ENCODE results near the gene ARF1. TPM values are rescaled to one million over a fixed set of nuclear protein-coding genes. Genes with fewer than 3 reads are reported as not detected.

Gene ARF1
- total RNA-seq, 2 donors from 2014 or later, result 322 to 372 TPM

DNA sequence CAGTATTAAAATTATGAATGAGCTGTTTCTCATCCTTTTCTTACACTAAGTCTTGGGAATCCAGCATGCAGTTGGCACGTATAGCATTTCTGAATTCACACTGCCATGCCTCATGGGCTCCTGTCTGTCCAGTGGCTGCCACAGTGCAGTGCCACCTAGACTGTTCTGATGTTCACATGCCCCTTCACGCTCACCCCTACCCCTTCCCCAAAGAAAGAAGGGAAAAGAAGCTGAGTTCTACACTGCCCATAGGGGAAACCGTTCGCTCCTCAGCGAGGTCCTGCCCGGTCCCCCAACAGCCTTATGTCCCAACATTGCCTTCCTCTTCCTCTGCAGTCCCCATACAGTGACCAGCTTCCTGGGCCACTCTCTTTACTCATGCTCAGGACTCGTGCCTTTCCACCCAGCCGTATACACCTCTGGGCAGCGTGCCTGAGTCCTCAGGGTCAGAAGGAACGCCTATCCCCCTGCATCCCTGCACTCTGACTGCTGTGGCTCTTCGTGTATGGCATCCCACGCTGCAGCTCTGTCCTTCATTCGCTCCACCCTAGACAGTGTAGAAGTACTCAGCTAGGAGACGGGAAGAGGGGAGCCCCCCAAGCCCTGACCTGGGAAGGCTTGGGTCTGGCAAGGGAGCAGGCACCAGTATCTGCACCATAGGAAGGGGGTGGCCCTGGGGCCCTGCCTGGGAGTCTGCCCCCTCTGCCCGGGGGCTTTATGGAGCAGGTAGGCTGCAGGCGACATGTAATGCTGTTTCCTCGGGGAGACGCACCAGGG lies 24.1 kb upstream of the ARF1 start:
- Mint-ChIP-seq H3K4me1 (peaks cover 5% of the 10 kb centered on the region), H3K36me3 (ENCODE audit: low read depth) (no peaks in the 10 kb centered on the region), H3K4me3 (no peak overlapping the region), H3K27me3 (ENCODE audit: insufficient read depth) (peaks cover 76% of the 10 kb centered on the region), H3K9me3 (peaks cover 7% of the 10 kb centered on the region), H3K27ac (no peak overlapping the region)
- DNase-seq, result no peak
- H3K36me3 ChIP-seq (ENCODE audit: control insufficient read depth, insufficient read depth, low read length), result no peaks in the 10 kb centered on the region
- WGBS, 2 experiments (ENCODE audit: insufficient coverage in 1 of 2, insufficient read length in 1 of 2), result 71 to 79% methylated on average over 12 to 18 of the region's 18 CpGs
- no peaks in the 10 kb centered on the region for H3K9me3 ChIP-seq (ENCODE audit: control insufficient read depth, low read length)
- no peak overlapping the region for H3K4me3 ChIP-seq (ENCODE audit: low read length)
- no peaks in the 10 kb centered on the region for H3K4me1 ChIP-seq (ENCODE audit: control insufficient read depth, insufficient read depth, low read length)
- no peak overlapping the region for H3K27ac ChIP-seq (ENCODE audit: low read depth, low read length)
- no peak overlapping the region for H3K9ac ChIP-seq (ENCODE audit: extremely low read depth, low read length, poor library complexity, severe bottlenecking)
- H3K27me3 ChIP-seq (ENCODE audit: control insufficient read depth, insufficient read depth, low read length, poor library complexity, severe bottlenecking), result peaks cover 61% of the 10 kb centered on the region
- TF ChIP-seq, protein P1, sequence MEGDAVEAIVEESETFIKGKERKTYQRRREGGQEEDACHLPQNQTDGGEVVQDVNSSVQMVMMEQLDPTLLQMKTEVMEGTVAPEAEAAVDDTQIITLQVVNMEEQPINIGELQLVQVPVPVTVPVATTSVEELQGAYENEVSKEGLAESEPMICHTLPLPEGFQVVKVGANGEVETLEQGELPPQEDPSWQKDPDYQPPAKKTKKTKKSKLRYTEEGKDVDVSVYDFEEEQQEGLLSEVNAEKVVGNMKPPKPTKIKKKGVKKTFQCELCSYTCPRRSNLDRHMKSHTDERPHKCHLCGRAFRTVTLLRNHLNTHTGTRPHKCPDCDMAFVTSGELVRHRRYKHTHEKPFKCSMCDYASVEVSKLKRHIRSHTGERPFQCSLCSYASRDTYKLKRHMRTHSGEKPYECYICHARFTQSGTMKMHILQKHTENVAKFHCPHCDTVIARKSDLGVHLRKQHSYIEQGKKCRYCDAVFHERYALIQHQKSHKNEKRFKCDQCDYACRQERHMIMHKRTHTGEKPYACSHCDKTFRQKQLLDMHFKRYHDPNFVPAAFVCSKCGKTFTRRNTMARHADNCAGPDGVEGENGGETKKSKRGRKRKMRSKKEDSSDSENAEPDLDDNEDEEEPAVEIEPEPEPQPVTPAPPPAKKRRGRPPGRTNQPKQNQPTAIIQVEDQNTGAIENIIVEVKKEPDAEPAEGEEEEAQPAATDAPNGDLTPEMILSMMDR (conservative IDR thresholded peaks at IDR 0.05), result no peak

DNA sequence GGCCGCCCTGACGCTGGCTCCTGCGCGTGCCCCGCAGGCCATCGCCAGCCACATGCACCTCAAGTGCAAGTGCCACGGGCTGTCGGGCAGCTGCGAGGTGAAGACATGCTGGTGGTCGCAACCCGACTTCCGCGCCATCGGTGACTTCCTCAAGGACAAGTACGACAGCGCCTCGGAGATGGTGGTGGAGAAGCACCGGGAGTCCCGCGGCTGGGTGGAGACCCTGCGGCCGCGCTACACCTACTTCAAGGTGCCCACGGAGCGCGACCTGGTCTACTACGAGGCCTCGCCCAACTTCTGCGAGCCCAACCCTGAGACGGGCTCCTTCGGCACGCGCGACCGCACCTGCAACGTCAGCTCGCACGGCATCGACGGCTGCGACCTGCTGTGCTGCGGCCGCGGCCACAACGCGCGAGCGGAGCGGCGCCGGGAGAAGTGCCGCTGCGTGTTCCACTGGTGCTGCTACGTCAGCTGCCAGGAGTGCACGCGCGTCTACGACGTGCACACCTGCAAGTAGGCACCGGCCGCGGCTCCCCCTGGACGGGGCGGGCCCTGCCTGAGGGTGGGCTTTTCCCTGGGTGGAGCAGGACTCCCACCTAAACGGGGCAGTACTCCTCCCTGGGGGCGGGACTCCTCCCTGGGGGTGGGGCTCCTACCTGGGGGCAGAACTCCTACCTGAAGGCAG lies 23.4 kb upstream of the ARF1 start:
- H3K27ac ChIP-seq (ENCODE audit: low read depth, low read length), result no peak overlapping the region
- no peak overlapping the region for H3K4me3 ChIP-seq (ENCODE audit: low read length)
- no peak for DNase-seq
- no peak overlapping the region for H3K9ac ChIP-seq (ENCODE audit: extremely low read depth, low read length, poor library complexity, severe bottlenecking)
- Mint-ChIP-seq H3K27ac (no peak overlapping the region), H3K4me3 (peak overlapping the region; percentile 62), H3K27me3 (ENCODE audit: insufficient read depth) (peaks cover 69% of the 10 kb centered on the region), H3K36me3 (ENCODE audit: low read depth) (no peaks in the 10 kb centered on the region), H3K9me3 (peaks cover 7% of the 10 kb centered on the region), H3K4me1 (peaks cover 5% of the 10 kb centered on the region)
- H3K27me3 ChIP-seq (ENCODE audit: control insufficient read depth, insufficient read depth, low read length, poor library complexity, severe bottlenecking), result peaks cover 55% of the 10 kb centered on the region
- 55 to 61% methylated on average over 53 to 66 of the region's 66 CpGs for WGBS, 2 experiments (ENCODE audit: insufficient coverage in 1 of 2, insufficient read length in 1 of 2)
- TF ChIP-seq, protein P1 (conservative IDR thresholded peaks at IDR 0.05), result no peak
- no peaks in the 10 kb centered on the region for H3K36me3 ChIP-seq (ENCODE audit: control insufficient read depth, insufficient read depth, low read length)
- no peaks in the 10 kb centered on the region for H3K9me3 ChIP-seq (ENCODE audit: control insufficient read depth, low read length)
- no peaks in the 10 kb centered on the region for H3K4me1 ChIP-seq (ENCODE audit: control insufficient read depth, insufficient read depth, low read length)

DNA sequence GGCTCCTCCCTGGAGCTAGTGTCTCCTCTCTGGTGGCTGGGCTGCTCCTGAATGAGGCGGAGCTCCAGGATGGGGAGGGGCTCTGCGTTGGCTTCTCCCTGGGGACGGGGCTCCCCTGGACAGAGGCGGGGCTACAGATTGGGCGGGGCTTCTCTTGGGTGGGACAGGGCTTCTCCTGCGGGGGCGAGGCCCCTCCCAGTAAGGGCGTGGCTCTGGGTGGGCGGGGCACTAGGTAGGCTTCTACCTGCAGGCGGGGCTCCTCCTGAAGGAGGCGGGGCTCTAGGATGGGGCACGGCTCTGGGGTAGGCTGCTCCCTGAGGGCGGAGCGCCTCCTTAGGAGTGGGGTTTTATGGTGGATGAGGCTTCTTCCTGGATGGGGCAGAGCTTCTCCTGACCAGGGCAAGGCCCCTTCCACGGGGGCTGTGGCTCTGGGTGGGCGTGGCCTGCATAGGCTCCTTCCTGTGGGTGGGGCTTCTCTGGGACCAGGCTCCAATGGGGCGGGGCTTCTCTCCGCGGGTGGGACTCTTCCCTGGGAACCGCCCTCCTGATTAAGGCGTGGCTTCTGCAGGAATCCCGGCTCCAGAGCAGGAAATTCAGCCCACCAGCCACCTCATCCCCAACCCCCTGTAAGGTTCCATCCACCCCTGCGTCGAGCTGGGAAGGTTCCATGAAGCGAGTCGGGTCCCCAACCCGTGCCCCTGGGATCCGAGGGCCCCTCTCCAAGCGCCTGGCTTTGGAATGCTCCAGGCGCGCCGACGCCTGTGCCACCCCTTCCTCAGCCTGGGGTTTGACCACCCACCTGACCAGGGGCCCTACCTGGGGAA lies 22.7 kb upstream of the ARF1 start:
- Mint-ChIP-seq H3K36me3 (ENCODE audit: low read depth) (no peaks in the 10 kb centered on the region), H3K27ac (no peak overlapping the region), H3K4me1 (peaks cover 5% of the 10 kb centered on the region), H3K27me3 (ENCODE audit: insufficient read depth) (peaks cover 64% of the 10 kb centered on the region), H3K4me3 (peak overlapping the region; percentile 62), H3K9me3 (peaks cover 5% of the 10 kb centered on the region)
- Histone ChIP-seq H3K4me1 (ENCODE audit: control insufficient read depth, insufficient read depth, low read length) (no peaks in the 10 kb centered on the region), H3K27ac (ENCODE audit: low read depth, low read length) (no peak overlapping the region), H3K9me3 (ENCODE audit: control insufficient read depth, low read length) (no peaks in the 10 kb centered on the region), H3K4me3 (ENCODE audit: low read length) (peak overlapping the region; percentile 29), H3K9ac (ENCODE audit: extremely low read depth, low read length, poor library complexity, severe bottlenecking) (no peak overlapping the region), H3K36me3 (ENCODE audit: control insufficient read depth, insufficient read depth, low read length) (no peaks in the 10 kb centered on the region), H3K27me3 (ENCODE audit: control insufficient read depth, insufficient read depth, low read length, poor library complexity, severe bottlenecking) (peaks cover 55% of the 10 kb centered on the region)
- peak; percentile 100 for DNase-seq
- TF ChIP-seq, protein P1 (conservative IDR thresholded peaks at IDR 0.05), result no peak
- 28 to 42% methylated on average over 13 to 33 of the region's 33 CpGs for WGBS, 2 experiments (ENCODE audit: insufficient coverage in 1 of 2, insufficient read length in 1 of 2)

Measured in endodermal cell (in vitro differentiated cells).